ENCODE data around the gene RAB3B. TPM values are rescaled to one million over a fixed set of nuclear protein-coding genes. Genes with fewer than 3 reads are reported as not detected.

The RAB3B gene
- polyA plus RNA-seq, 3 donors: under 0.01 TPM; not detected in 2

- no peak overlapping the region for H3K9ac ChIP-seq (ENCODE audit: insufficient read depth, low read length, poor library complexity, severe bottlenecking)
- peaks cover 63 to 76% of the 10 kb centered on the region in 2 donors for H3K36me3 ChIP-seq (replicated peaks in 1 of 2; ENCODE audit: control insufficient read depth in 1 of 2, insufficient read depth in 2 of 2, low read length in 2 of 2)
- no peak for DNase-seq
Observed at GRCh38 chr1:52022133-52022532, 31.6 kb upstream of the RAB3B start.

GRCh38 chr1:52008071-52008809, 17.7 kb upstream of the RAB3B start:
- Mint-ChIP-seq H3K27ac (no peak overlapping the region), H3K27me3 (ENCODE audit: low read depth in 3 of 3) (peaks cover 25 to 38% (median 28%) of the 10 kb centered on the region in 3 donors), H3K4me1 (no peaks in the 10 kb centered on the region), H3K36me3 (no peaks in the 10 kb centered on the region), H3K4me3 (no peak overlapping the region), H3K9me3 (peaks cover 0 to 3% (median 3%) of the 10 kb centered on the region in 7 donors)
- DNase-seq: no peak
- Histone ChIP-seq H3K27ac (ENCODE audit: low read depth in 1 of 2, low read length in 2 of 2) (no peak overlapping the region), H3K36me3 (replicated peaks in 1 of 2; ENCODE audit: control insufficient read depth in 1 of 2, insufficient read depth in 2 of 2, low read length in 2 of 2) (no peaks in the 10 kb centered on the region), H2AFZ (ENCODE audit: insufficient read depth, low read depth, low read length, poor library complexity, severe bottlenecking) (no peak overlapping the region), H3K27me3 (ENCODE audit: control insufficient read depth in 2 of 2, insufficient read depth in 2 of 2, low read length in 2 of 2) (peaks cover 8 to 9% of the 10 kb centered on the region in 2 donors), H3K4me2 (replicated peaks; ENCODE audit: extremely low read depth, low read length, poor library complexity, severe bottlenecking) (no peak overlapping the region), H3K9me3 (replicated peaks in 1 of 2; ENCODE audit: control insufficient read depth in 1 of 2, insufficient read depth in 1 of 2, low read length in 2 of 2) (no peaks in the 10 kb centered on the region), H3K4me3 (replicated peaks in 1 of 3; ENCODE audit: low read depth in 2 of 3, low read length in 3 of 3) (no peak overlapping the region), H3K9ac (ENCODE audit: insufficient read depth, low read length, poor library complexity, severe bottlenecking) (no peak overlapping the region), H4K20me1 (ENCODE audit: insufficient read depth, low read length) (no peaks in the 10 kb centered on the region), H3K79me2 (ENCODE audit: insufficient read depth, low read length) (no peaks in the 10 kb centered on the region), H3K4me1 (ENCODE audit: control insufficient read depth in 1 of 2, insufficient read depth in 2 of 2, low read length in 2 of 2) (no peaks in the 10 kb centered on the region)
- 95% methylated on average over 3 of the region's 7 CpGs for WGBS (ENCODE audit: insufficient coverage)
- intact Hi-C loops (cut with micrococcal nuclease): no loop called here
- no peak for TF ChIP-seq CTCF (IDR thresholded peaks at IDR 0.05)

More at GRCh38 chr1:52022133-52022532, 31.6 kb upstream of the RAB3B start:
- Mint-ChIP-seq H3K36me3 (peaks cover 59 to 77% of the 10 kb centered on the region in 2 donors), H3K4me1 (no peaks in the 10 kb centered on the region), H3K27me3 (ENCODE audit: low read depth in 3 of 3) (no peaks in the 10 kb centered on the region), H3K4me3 (no peak overlapping the region), H3K27ac (no peak overlapping the region), H3K9me3 (no peaks in the 10 kb centered on the region)
- H3K4me1 ChIP-seq (ENCODE audit: control insufficient read depth in 1 of 2, insufficient read depth in 2 of 2, low read length in 2 of 2): no peaks in the 10 kb centered on the region
- TF ChIP-seq CTCF (IDR thresholded peaks at IDR 0.05): no peak
- 90% methylated on average over 1 of the region's 2 CpGs for WGBS (ENCODE audit: insufficient coverage)
- no peak overlapping the region for H3K4me2 ChIP-seq (replicated peaks; ENCODE audit: extremely low read depth, low read length, poor library complexity, severe bottlenecking)
- no peak overlapping the region for H3K27ac ChIP-seq (ENCODE audit: low read depth in 1 of 2, low read length in 2 of 2)
- no peaks in the 10 kb centered on the region for H4K20me1 ChIP-seq (ENCODE audit: insufficient read depth, low read length)
- no peaks in the 10 kb centered on the region for H3K9me3 ChIP-seq (replicated peaks in 1 of 2; ENCODE audit: control insufficient read depth in 1 of 2, insufficient read depth in 1 of 2, low read length in 2 of 2)
- H2AFZ ChIP-seq (ENCODE audit: insufficient read depth, low read depth, low read length, poor library complexity, severe bottlenecking): no peak overlapping the region
- no peaks in the 10 kb centered on the region for H3K79me2 ChIP-seq (ENCODE audit: insufficient read depth, low read length)
- intact Hi-C loops (cut with micrococcal nuclease): no loop called here
- H3K27me3 ChIP-seq (ENCODE audit: control insufficient read depth in 2 of 2, insufficient read depth in 2 of 2, low read length in 2 of 2): no peaks in the 10 kb centered on the region
- H3K4me3 ChIP-seq (replicated peaks in 1 of 3; ENCODE audit: low read depth in 2 of 3, low read length in 3 of 3): no peak overlapping the region

Measured in CD14-positive monocyte (primary cell).